Esophagus squamous epithelium (tissue), 5 donors: ENCODE measurements around the gene CTSE. TPM values are rescaled to one million over a fixed set of nuclear protein-coding genes. Genes with fewer than 3 reads are reported as not detected.
A peak's percentile ranks its signal among the peaks of the same experiment; 100 is the strongest.
"Not testable (repeated sequence)": the region's sequence is repeated elsewhere in the genome, so short reads cannot be mapped to it uniquely, and the experiment has no call there.

Experiments used
- DNase-seq: peaks from one replicate; lab custom pipeline; 2025; lab: John Stamatoyannopoulos, UW
- H3K27ac ChIP-seq, 4 donors: fragments of 200-600 bp; sonication (generic); one replicate each; pipeline ENCODE4 v1.5.1; 2016 to 2019; ENCODE audit warnings: mild to moderate bottlenecking in 1 of 4
- H3K27me3 ChIP-seq, 4 donors: fragments of 200-600 bp; sonication (generic); 1 replicate in 3 of 4; 2 replicates in 1 of 4; pipeline versions ENCODE4 v1.5.1 to v1.6.0; 2017 to 2021; ENCODE audit warnings: antibody characterized with exemption in 1 of 4
- H3K36me3 ChIP-seq, 3 donors: fragments of 200-600 bp; sonication (generic); one replicate each; pipeline ENCODE4 v1.5.1; 2016 to 2019
- H3K4me1 ChIP-seq, 3 donors: fragments of 200-600 bp; sonication (generic); one replicate each; pipeline ENCODE4 v1.5.1; 2017 to 2019
- H3K4me3 ChIP-seq, 4 donors: fragments of 200-600 bp; sonication (generic); 1 replicate in 3 of 4; 2 replicates in 1 of 4; pipeline ENCODE4 v1.5.1; 2016 to 2019; ENCODE audit warnings: mild to moderate bottlenecking in 2 of 4, moderate library complexity in 1 of 4
- H3K9me3 ChIP-seq, 3 donors: fragments of 200-600 bp; sonication (generic); one replicate each; pipeline ENCODE4 v1.5.1; 2016 to 2019
- CTCF ChIP-seq, 6 experiments: fragments of 450-650 bp in 4 of 6; fragments of 200-600 bp in 2 of 6; sonication (generic) in 2 of 6; IDR thresholded peaks; one replicate each; pipeline ENCODE4 v1.5.1; 2016 to 2019; ENCODE audit warnings: antibody characterized with exemption in 6 of 6, mild to moderate bottlenecking in 4 of 6, moderate library complexity in 4 of 6
- POLR2A ChIP-seq, 4 donors: fragments of 450-650 bp; IDR thresholded peaks; one replicate each; pipeline ENCODE4 v1.6.1; 2017; ENCODE audit warnings: antibody characterized with exemption in 4 of 4, mild to moderate bottlenecking in 4 of 4, moderate library complexity in 3 of 4
- WGBS, 2 donors: methylation state at CpG; one replicate each; pipeline ENCODE4 v1.1.5; 2018; 5-methylcytosine and 5-hydroxymethylcytosine counted together
- intact Hi-C: fragments of 100-400 bp; cut with DNase I; formaldehyde crosslinking; loops from one replicate; pipeline ENCODE4 v1.15.0; 2022
- total RNA-seq, 4 donors: library from RNA; depleted of rRNA; stranded (reverse); fragments of >200 nt; gene quantifications; one replicate each; pipeline ENCODE4 v1.1.0, GENCODE V29; 2016
- donor health status: DM: yes; HTN: yes; CAD: no.

CTSE gene
- total RNA-seq, 4 donors from 2014 or later, result 0.32 to 0.48 (median 0.38) TPM; not detected in 1

GRCh38 chr1:206002160-206002559 lies 21.5 kb downstream of the CTSE start:
- H3K27ac ChIP-seq, result peak overlapping the region; percentile 79 to 95 (median 88)
- no peaks in the 10 kb centered on the region for H3K27me3 ChIP-seq
- TF ChIP-seq POLR2A (IDR thresholded peaks at IDR 0.05), result no peak
- no peak for TF ChIP-seq CTCF (IDR thresholded peaks at IDR 0.05)
- 56 to 74% methylated on average over 3 of the region's 3 CpGs for WGBS, 2 donors
- H3K36me3 ChIP-seq, result no peaks in the 10 kb centered on the region
- H3K9me3 ChIP-seq, result no peaks in the 10 kb centered on the region
- peaks cover 31 to 95% (median 55%) of the 10 kb centered on the region in 3 donors for H3K4me1 ChIP-seq
- intact Hi-C loops, result no loop called here
- DNase-seq, result no peak
- peak overlapping the region; percentile 34 to 63 (median 47) for H3K4me3 ChIP-seq

GRCh38 chr1:206001476-206001888 lies 22.2 kb downstream of the CTSE start:
- DNase-seq, result no peak
- Histone ChIP-seq H3K4me3 (peak overlapping the region; percentile 34 to 63 (median 47)), H3K27ac (peak overlapping the region; percentile 79 to 95 (median 88)), H3K9me3 (no peaks in the 10 kb centered on the region), H3K4me1 (peaks cover 31 to 92% (median 55%) of the 10 kb centered on the region in 3 donors), H3K27me3 (no peaks in the 10 kb centered on the region), H3K36me3 (no peaks in the 10 kb centered on the region)
- 10 to 22% methylated on average over 3 of the region's 3 CpGs for WGBS, 2 donors
- intact Hi-C loops, result no loop called here
- peak in 1 of 4 donors; percentile 51 for TF ChIP-seq POLR2A (IDR thresholded peaks at IDR 0.05)
- TF ChIP-seq CTCF (IDR thresholded peaks at IDR 0.05), result no peak

GRCh38 chr1:206000641-206001339 lies 22.9 kb downstream of the CTSE start:
- no peak for DNase-seq
- Histone ChIP-seq H3K27ac (peak overlapping the region; percentile 77 to 95 (median 82)), H3K4me3 (peak overlapping the region in 3 of 4 donors; percentile 10 to 50 (median 34)), H3K9me3 (no peaks in the 10 kb centered on the region), H3K36me3 (no peaks in the 10 kb centered on the region), H3K27me3 (no peaks in the 10 kb centered on the region), H3K4me1 (peaks cover 31 to 85% (median 53%) of the 10 kb centered on the region in 3 donors)
- 46 to 48% methylated on average over 7 to 8 of the region's 8 CpGs for WGBS, 2 donors
- TF ChIP-seq CTCF (IDR thresholded peaks at IDR 0.05) (no peak), POLR2A (IDR thresholded peaks at IDR 0.05) (no peak)
- intact Hi-C loops, result no loop called here

- no peak for TF ChIP-seq CTCF (IDR thresholded peaks at IDR 0.05)
- TF ChIP-seq POLR2A (IDR thresholded peaks at IDR 0.05), result no peak
- Histone ChIP-seq H3K27ac (no peak overlapping the region), H3K27me3 (no peaks in the 10 kb centered on the region), H3K36me3 (peaks cover 0 to 9% (median 0%) of the 10 kb centered on the region in 3 donors), H3K4me1 (peaks cover 26 to 63% (median 37%) of the 10 kb centered on the region in 3 donors), H3K9me3 (no peaks in the 10 kb centered on the region), H3K4me3 (no peak overlapping the region)
- no peak for DNase-seq
- intact Hi-C loops, result no loop called here
- WGBS, 2 donors, result 65 to 83% methylated on average over 13 of the region's 13 CpGs
These were observed 25.0 kb downstream of the CTSE start for GRCh38 chr1:205998457-205999241.

- H3K4me3 ChIP-seq, H3K27ac ChIP-seq, intact Hi-C loops, DNase-seq, H3K27me3 ChIP-seq, H3K9me3 ChIP-seq: not testable (repeated sequence)
- 100% methylated on average over 1 of the region's 1 CpG for WGBS, 2 donors
- peaks cover 0 to 29% (median 0%) of the 10 kb centered on the region in 3 donors for H3K36me3 ChIP-seq
- peaks cover 6 to 43% (median 22%) of the 10 kb centered on the region in 3 donors for H3K4me1 ChIP-seq
These were observed 27.1 kb downstream of the CTSE start for GRCh38 chr1:205996641-205997040.
